HG03066 (cell line): Measurements from ENCODE around the gene LSS.
"Not testable (repeated sequence)": the region's sequence is repeated elsewhere in the genome, so short reads cannot be mapped to it uniquely, and the experiment has no call there.

ENCODE experiments used
- ATAC-seq: cut with Tn5 transposase; IDR thresholded peaks from one replicate; pipeline ENCODE4 v1.9.1; 2021; ENCODE audit warnings: low read depth; ENCODE audit not compliant: unreplicated experiment

The LSS gene

DNA sequence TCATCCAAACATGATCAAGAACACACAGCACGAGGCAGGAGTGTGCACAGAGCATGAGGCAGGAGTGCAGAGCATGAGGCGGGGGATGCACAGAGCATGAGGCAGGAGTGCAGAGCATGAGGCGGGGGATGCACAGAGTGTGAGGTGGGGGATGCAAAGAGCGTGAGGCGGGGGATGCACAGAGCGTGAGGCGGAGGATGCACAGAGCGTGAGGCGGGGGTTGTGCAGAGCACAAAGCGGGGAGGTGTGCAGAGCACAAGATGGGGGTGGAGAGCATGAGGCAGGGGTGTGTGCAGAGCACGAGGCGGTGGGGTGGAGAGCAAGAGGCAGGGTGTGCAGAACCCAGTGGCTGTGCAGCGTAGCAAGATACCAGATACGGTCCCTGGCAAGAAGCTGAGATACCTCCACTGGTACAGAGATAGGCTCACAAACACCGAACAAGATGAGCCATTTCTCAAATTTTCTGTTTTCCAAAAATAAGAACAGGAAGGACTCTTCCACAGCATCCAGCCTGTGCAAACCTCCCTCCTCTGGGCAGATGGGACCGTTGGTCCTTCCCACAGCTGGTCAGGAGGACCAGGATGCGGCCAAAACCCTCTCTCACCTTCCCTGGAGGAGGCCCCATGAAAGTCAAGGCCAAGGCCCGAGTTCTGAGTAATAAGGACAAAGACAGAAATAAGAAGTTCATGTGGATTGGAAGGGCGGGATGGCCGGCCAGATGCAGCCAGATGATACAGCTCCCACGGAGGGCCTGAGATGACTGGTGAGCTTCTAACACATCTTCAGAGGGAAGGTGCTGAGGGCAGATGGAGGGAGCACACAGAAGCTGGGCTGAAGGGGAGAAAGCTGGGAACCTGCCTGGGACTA is 56.3 kb downstream of the LSS start:
- no peak for ATAC-seq

- ATAC-seq: no peak
Measured at GRCh38 chr21:46171585-46171984, 57.0 kb downstream of the LSS start.

- not testable (repeated sequence) for ATAC-seq
Measured at GRCh38 chr21:46170436-46171193, 58.0 kb downstream of the LSS start.

DNA sequence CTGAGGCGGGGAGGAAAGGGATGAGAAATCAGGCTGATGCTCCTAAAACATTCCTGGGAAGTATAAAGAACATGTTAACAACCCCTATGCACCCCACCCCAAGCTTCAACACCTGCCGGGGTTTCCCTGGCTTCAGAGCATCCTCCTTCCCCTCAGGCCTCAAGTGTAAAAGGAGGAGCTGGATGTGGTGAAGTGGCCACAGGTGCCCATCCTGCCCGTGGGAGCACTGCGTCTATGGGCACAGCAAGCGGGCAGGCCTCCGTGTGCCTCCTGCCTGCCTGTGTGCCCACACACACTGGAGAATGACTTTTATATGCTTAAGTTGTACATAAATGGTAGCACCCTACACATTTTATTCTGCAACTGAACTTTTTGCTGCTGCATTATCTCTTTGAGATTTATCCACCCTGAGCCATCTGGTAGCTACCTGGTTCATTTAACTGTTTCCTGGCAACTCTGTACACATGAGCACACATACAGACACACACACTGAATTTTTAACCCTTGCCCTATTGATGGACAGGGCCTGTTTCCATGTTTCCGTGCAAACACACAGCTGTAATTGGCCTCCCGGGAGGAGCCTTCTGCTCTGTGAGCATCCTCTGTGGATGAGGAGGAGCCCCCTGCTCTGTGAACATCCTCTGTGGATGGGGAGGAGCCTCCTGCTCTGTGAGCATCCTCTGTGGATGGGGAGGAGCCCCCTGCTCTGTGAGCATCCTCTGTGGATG is 59.8 kb downstream of the LSS start:
- ATAC-seq: no peak

DNA sequence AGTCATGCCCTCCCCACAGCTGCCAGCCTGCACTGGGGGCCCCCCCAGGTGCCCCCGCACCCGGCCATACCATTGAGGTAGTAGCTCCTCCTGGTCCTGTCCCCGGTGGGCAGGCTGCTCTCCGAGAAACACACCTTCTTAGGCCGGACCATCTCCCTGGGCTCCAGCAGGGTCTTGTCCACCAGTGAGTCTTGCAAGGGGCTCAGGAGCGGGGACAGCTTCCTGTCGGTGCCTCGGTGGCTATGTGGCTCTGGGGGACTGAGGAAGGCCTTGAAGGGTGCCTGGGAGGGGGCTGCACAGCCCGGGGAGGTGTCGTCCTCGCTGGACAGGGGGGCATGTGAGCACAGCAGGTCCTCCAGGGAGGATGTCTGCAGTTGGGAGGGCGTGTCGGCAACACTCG is 60.3 kb downstream of the LSS start:
- ATAC-seq: no peak

DNA sequence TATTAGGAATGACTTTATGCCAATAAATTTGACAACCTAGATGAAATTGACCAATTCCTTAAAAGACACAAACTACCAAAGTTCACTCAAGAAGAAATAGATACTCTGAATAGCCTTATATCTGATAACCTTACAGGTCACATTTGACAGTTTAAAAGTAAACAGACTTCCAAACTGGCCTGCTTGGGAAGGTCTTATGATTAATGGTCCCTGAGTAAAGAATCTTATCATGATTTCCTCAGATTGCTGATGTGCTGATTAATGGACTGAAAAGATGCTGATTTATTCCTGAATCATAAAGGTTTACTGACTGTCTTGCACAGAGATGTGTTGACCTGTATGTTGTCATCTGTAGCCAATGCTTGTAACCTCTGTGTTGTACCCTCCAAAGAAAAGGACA is 63.5 kb downstream of the LSS start:
- ATAC-seq: no peak

GRCh38 chr21:46163380-46163779 is 65.2 kb downstream of the LSS start:
- ATAC-seq: no peak

DNA sequence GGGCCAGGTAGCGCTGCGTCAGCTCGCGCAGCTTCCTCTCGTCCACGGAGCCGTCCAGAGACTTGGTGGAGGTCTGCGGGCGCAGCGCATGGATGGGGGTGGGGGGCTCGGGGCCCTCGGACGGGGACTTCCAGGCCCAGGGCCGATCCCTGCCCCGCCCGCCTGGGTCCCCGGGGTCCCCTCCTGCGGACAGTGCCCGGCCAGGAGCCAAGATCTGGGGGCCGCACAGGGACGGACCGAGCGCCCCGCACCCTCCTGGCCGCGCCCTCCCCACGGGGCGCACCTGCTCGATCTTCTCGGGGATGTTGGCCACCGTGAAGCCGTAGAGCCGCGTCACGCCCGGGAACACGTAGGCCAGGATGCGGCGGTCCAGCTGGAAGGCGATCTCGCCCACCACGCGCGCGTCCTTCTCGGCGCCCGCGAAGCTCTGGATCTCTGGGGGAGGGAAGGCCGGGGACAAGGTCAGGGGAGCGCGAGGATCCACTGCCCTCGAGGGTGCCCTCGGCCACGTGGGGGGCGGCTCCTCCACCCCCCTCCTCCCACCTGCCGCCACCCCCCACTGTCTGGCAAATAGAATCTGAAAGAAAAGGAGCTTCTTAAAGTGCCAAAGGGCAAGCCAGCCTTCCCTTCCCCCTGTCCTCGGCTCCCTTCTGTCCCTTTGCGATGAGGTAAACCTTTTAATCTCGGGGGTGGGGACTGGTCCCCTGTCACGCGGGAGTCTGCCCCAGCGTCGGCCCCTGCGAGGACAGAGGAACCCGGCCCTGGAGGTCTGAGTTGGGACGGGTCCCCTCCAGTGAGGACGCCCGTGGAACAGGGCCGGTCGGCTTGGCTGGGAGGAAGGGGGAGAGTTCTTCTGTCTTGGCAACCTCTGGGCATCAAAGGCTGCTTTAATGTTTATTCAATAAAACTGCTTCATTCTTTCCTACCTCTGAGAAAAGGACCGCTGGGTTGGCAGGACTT is 66.7 kb downstream of the LSS start:
- no peak for ATAC-seq

GRCh38 chr21:46160907-46161632 is 67.5 kb downstream of the LSS start:
- ATAC-seq: no peak

DNA sequence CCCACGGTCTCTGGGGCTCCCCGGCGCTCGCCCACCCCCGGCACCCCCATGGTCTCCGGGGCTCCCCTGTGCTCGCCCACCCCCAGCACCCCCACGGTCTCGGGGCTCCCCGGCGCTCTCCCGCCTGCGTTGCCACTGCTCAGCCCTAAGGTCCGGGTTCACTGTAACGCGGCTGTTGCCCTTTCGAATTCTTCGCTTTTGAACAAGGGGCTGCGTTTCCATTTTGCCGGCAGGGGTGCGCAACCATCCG is 68.0 kb downstream of the LSS start:
- no peak for ATAC-seq

- ATAC-seq: no peak
Measured at GRCh38 chr21:46159841-46160656, 68.5 kb downstream of the LSS start.

- ATAC-seq: no peak
Measured at GRCh38 chr21:46159390-46159789, 69.2 kb downstream of the LSS start.

GRCh38 chr21:46158666-46159300 is 69.8 kb downstream of the LSS start:
- ATAC-seq: no peak

- no peak for ATAC-seq
Measured at GRCh38 chr21:46157987-46158451, 70.6 kb downstream of the LSS start.

- no peak for ATAC-seq
Measured at GRCh38 chr21:46157396-46157986, 71.1 kb downstream of the LSS start.

DNA sequence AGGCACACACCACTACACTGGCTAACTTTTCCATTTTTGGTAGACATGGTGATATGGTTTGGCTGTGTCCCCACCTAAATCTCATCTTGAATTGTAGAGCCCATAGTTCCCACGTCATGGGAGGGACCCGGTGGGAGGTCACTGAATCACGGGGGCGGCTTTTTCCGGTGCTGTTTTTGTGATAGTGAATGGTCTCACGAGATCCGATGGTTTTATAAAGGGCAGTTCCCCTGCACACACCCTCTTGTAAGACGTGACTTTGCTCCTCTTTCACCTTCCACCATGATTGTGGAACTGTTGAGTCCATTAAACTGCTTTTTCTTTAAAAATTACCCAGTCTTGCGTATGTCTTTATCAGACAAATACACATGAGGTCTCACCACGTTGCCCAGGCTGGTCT is 71.9 kb downstream of the LSS start:
- ATAC-seq: no peak

- ATAC-seq: no peak
Measured at GRCh38 chr21:46156378-46156645, 72.3 kb downstream of the LSS start.
